ENCODE data around the gene AGBL1.

The AGBL1 gene

GRCh38 chr15:86161250-86161649 lies 81.6 kb downstream of the AGBL1 start:
- TF ChIP-seq CTCF (conservative IDR thresholded peaks at IDR 0.05; ENCODE audit: low read depth, low read length), result no peak
- DNase-seq (ENCODE audit: low read depth), result no peak
- H3K4me3 ChIP-seq (ENCODE audit: low read depth, low read length), result no peak overlapping the region

- no peak overlapping the region for H3K4me3 ChIP-seq (ENCODE audit: low read depth, low read length)
- no peak for DNase-seq (ENCODE audit: low read depth)
- TF ChIP-seq CTCF (conservative IDR thresholded peaks at IDR 0.05; ENCODE audit: low read depth, low read length), result no peak
These were observed 82.5 kb downstream of the AGBL1 start for GRCh38 chr15:86162172-86162591.

DNA sequence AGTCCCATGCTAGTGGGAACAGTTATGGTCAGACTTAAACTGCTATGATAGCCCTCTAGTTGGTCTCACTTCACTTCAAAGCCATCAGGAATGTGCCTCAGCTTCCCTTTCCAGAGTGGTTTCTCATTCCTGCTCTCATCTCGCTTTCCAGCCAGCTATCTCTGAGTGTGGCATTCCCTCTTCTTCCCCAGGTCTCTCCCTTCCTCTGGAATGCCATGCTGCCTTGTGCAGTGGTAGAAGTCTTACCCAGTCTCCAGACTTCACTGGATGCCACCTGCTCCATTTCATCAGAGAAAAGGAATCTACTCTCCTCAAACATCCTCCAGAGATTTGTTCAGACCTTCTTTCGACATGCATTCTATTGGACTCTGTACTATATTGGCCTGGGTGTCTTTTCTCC lies 83.0 kb downstream of the AGBL1 start:
- H3K4me3 ChIP-seq (ENCODE audit: low read depth, low read length), result no peak overlapping the region
- TF ChIP-seq CTCF (conservative IDR thresholded peaks at IDR 0.05; ENCODE audit: low read depth, low read length), result no peak
- no peak for DNase-seq (ENCODE audit: low read depth)

GRCh38 chr15:86163816-86164215 lies 84.1 kb downstream of the AGBL1 start:
- DNase-seq (ENCODE audit: low read depth), result no peak
- no peak overlapping the region for H3K4me3 ChIP-seq (ENCODE audit: low read depth, low read length)
- TF ChIP-seq CTCF (conservative IDR thresholded peaks at IDR 0.05; ENCODE audit: low read depth, low read length), result no peak

DNA sequence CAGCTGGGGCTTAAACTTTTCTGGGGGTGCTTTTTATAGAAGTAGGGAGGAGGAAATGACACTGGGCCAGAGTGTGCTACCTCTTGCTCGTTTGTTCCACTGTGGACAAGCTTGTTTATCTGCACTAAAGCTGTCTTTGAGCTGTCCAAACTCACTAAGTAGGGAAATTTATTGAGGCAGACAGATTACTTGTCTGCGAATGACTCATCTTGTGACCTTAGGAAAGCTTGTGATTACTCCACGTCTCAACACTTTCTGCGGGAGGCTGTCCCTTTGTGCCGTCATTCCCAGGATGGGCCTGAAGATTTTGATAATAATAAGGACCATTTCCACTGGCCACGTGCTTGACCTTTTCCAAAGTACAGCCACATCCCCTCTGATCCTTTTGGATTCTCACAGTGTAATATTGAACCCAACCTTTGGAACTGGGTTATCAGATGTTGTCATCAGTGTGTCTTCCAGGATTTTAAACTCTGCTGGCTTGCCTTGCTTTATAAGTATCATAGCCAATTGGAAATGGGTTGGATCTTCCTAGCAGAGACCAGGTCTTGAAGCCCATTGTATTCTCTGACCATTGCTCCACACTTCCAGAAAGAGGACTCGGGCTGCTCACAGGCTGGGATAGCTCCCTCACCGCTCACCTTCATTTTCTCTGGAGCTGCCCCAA lies 84.7 kb downstream of the AGBL1 start:
- no peak overlapping the region for H3K4me3 ChIP-seq (ENCODE audit: low read depth, low read length)
- no peak for TF ChIP-seq CTCF (conservative IDR thresholded peaks at IDR 0.05; ENCODE audit: low read depth, low read length)
- no peak for DNase-seq (ENCODE audit: low read depth)

GRCh38 chr15:86165265-86166211 lies 85.9 kb downstream of the AGBL1 start:
- H3K4me3 ChIP-seq (ENCODE audit: low read depth, low read length), result no peak overlapping the region
- TF ChIP-seq CTCF (conservative IDR thresholded peaks at IDR 0.05; ENCODE audit: low read depth, low read length), result no peak
- no peak for DNase-seq (ENCODE audit: low read depth)

Data from choroid plexus epithelial cell (primary cell).